Keratinocyte (primary cell): Measurements from ENCODE around the gene TNIP1. TPM values are rescaled to one million over a fixed set of nuclear protein-coding genes. Genes with fewer than 3 reads are reported as not detected.

Experiments used
- DNase-seq: peaks from one replicate; pipeline ENCODE4 v3.0.0-alpha.2; 2011; ENCODE audit warnings: low read depth, missing footprints, low spot score
- FAIRE-seq: peaks from 2 replicates; lab custom pipeline; 2011; peaks lifted over from hg19 to GRCh38; lab: Jason Lieb, UNC
- H2AFZ ChIP-seq: 2 replicates; pipeline ENCODE4 v1.6.0; 2012; ENCODE audit warnings: low read length, control low read depth, inconsistent platforms; ENCODE audit not compliant: control insufficient read depth
- H3K27ac ChIP-seq: 2 replicates; pipeline ENCODE4 v1.5.1; 2011; ENCODE audit warnings: low read length; ENCODE audit not compliant: control insufficient read depth, insufficient read depth
- H3K27me3 ChIP-seq: 3 replicates; pipeline ENCODE4 v1.6.0; 2011; ENCODE audit warnings: low read length; ENCODE audit not compliant: control insufficient read depth, insufficient read depth; ENCODE audit errors: extremely low read depth
- H3K36me3 ChIP-seq, 2 experiments: 2 replicates in 1 of 2; 3 replicates in 1 of 2; pipeline ENCODE4 v1.5.1; 2011; ENCODE audit warnings: low read length in 2 of 2, mild to moderate bottlenecking in 1 of 2; ENCODE audit not compliant: control insufficient read depth in 2 of 2, insufficient read depth in 2 of 2; ENCODE audit errors: extremely low read depth in 1 of 2
- H3K4me1 ChIP-seq: 3 replicates; pipeline ENCODE4 v1.5.1; 2011; ENCODE audit warnings: low read length; ENCODE audit not compliant: control insufficient read depth, insufficient read depth; ENCODE audit errors: extremely low read depth
- H3K4me2 ChIP-seq: 3 replicates; pipeline ENCODE4 v1.6.0; 2011; ENCODE audit warnings: low read depth, low read length; ENCODE audit not compliant: control insufficient read depth, insufficient read depth; ENCODE audit errors: extremely low read depth
- H3K4me3 ChIP-seq, 3 experiments: fragments of 200-600 bp in 1 of 3; sonication (generic) in 1 of 3; 2 replicates in 2 of 3; 3 replicates in 1 of 3; pipeline ENCODE4 v1.5.1; 2011 to 2016; ENCODE audit warnings: low read length in 3 of 3, mild to moderate bottlenecking in 3 of 3, control low read depth in 2 of 3, inconsistent platforms in 1 of 3, low read depth in 1 of 3, mixed read lengths in 1 of 3, mixed run types in 1 of 3, moderate library complexity in 1 of 3; ENCODE audit not compliant: control insufficient read depth in 2 of 3, insufficient read depth in 2 of 3; ENCODE audit errors: extremely low read depth in 1 of 3
- H3K79me2 ChIP-seq: 2 replicates; pipeline ENCODE4 v1.6.0; 2012; ENCODE audit warnings: low read length; ENCODE audit not compliant: control insufficient read depth, insufficient read depth
- H3K9ac ChIP-seq: 3 replicates; pipeline ENCODE4 v1.6.0; 2011; ENCODE audit warnings: low read length; ENCODE audit not compliant: control insufficient read depth, insufficient read depth; ENCODE audit errors: extremely low read depth
- H3K9me1 ChIP-seq: 3 replicates; pipeline ENCODE4 v1.6.0; 2011; ENCODE audit warnings: low read length; ENCODE audit not compliant: control insufficient read depth, insufficient read depth; ENCODE audit errors: extremely low read depth
- H3K9me3 ChIP-seq: 2 replicates; pipeline ENCODE4 v1.5.1; 2012; ENCODE audit warnings: low read depth, low read length; ENCODE audit not compliant: control insufficient read depth
- H4K20me1 ChIP-seq: 3 replicates; pipeline ENCODE4 v1.6.0; 2011; ENCODE audit warnings: low read length; ENCODE audit not compliant: control insufficient read depth, insufficient read depth; ENCODE audit errors: extremely low read depth
- EZH2 ChIP-seq: IDR thresholded peaks from one replicate; pipeline ENCODE4 v1.6.1; 2012; ENCODE audit warnings: inconsistent platforms, mild to moderate bottlenecking, low read length, moderate library complexity
- dilution Hi-C: fragments of 300-500 bp; cut with MboI; formaldehyde crosslinking; loops from one replicate; pipeline ENCODE4 v1.7.0; 2020; ENCODE audit warnings: low sequenced_read_pairs; ENCODE audit not compliant: extremely low pct_ligation_motif_present
- polyA plus RNA-seq, 5 experiments: library from polyadenylated mRNA; depleted of rRNA in 3 of 5; stranded (reverse) in 3 of 5; stranded (forward) in 1 of 5; unstranded in 1 of 5; fragments of >200 nt; gene quantifications; 1 replicate in 1 of 5; 2 replicates in 3 of 5; 3 replicates in 1 of 5; pipeline versions ENCODE4 v1.2.1 to v1.2.3, GENCODE V29; 2011 to 2012; ENCODE audit warnings: missing spikeins in 2 of 5, low read depth in 1 of 5, low replicate concordance in 1 of 5
- TF ChIP-seq, protein P1 (sequence below), 3 experiments: IDR thresholded peaks in 1 of 3; conservative IDR thresholded peaks in 1 of 3; optimal IDR thresholded peaks in 1 of 3; 2 replicates in 2 of 3; 3 replicates in 1 of 3; pipeline versions ENCODE3 to v1.5.1; 2011; ENCODE audit warnings: low read length in 3 of 3, mild to moderate bottlenecking in 3 of 3, moderate library complexity in 2 of 3, control low read depth in 1 of 3, inconsistent platforms in 1 of 3; ENCODE audit not compliant: insufficient read depth in 2 of 3; ENCODE audit errors: extremely low read depth in 1 of 3

Gene TNIP1
- polyA plus RNA-seq, 1 donor (not counting 4 experiments of a cell fraction or from before 2014, with no cell fraction given) = 47.9 TPM

GRCh38 chr5:151002681-151003502, 77.9 kb downstream of the TNIP1 start:
- Histone ChIP-seq H3K4me3 (no peak overlapping the region), H3K27ac (no peak overlapping the region), H3K36me3 (no peaks in the 10 kb centered on the region), H3K9me3 (no peaks in the 10 kb centered on the region), H3K27me3 (no peaks in the 10 kb centered on the region), H3K4me1 (no peaks in the 10 kb centered on the region), H3K9ac (no peak overlapping the region), H4K20me1 (no peaks in the 10 kb centered on the region), H3K4me2 (no peak overlapping the region), H2AFZ (no peak overlapping the region), H3K79me2 (no peaks in the 10 kb centered on the region), H3K9me1 (no peaks in the 10 kb centered on the region)
- no peak for FAIRE-seq
- TF ChIP-seq EZH2 = no peak
- TF ChIP-seq, protein P1, sequence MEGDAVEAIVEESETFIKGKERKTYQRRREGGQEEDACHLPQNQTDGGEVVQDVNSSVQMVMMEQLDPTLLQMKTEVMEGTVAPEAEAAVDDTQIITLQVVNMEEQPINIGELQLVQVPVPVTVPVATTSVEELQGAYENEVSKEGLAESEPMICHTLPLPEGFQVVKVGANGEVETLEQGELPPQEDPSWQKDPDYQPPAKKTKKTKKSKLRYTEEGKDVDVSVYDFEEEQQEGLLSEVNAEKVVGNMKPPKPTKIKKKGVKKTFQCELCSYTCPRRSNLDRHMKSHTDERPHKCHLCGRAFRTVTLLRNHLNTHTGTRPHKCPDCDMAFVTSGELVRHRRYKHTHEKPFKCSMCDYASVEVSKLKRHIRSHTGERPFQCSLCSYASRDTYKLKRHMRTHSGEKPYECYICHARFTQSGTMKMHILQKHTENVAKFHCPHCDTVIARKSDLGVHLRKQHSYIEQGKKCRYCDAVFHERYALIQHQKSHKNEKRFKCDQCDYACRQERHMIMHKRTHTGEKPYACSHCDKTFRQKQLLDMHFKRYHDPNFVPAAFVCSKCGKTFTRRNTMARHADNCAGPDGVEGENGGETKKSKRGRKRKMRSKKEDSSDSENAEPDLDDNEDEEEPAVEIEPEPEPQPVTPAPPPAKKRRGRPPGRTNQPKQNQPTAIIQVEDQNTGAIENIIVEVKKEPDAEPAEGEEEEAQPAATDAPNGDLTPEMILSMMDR (optimal IDR thresholded peaks at IDR 0.05 in 1 of 3, IDR thresholded peaks at IDR 0.05 in 1 of 3, conservative IDR thresholded peaks at IDR 0.05 in 1 of 3; ENCODE audit: extremely low read depth in 1 of 3, insufficient read depth in 2 of 3, low read length in 3 of 3) = no peak
- dilution Hi-C loops = no loop called here
- DNase-seq = no peak

DNA sequence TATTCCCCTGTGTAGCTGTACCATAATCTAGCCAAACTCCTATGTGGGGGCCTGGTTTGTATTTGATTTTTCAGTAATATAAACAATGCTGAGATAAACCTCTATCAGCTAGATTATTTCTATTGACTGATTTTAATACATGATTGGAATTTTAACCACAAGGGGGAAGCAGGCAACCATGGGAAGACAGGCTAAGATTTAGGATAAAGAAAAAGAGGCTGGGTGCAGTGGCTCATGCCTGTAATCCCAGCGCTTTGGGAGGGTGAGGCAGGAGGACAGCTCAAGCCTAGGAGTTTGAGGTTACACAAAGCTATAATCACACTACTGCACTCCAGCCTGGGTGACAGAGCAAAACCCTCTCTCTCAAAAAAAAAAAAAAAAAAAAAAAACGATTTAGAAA, 78.6 kb downstream of the TNIP1 start:
- DNase-seq (no peak), FAIRE-seq (no peak)
- dilution Hi-C loops = no loop called here

More for the DNA sequence above, 78.6 kb downstream of the TNIP1 start:
- Histone ChIP-seq H3K27me3 (no peaks in the 10 kb centered on the region), H3K9me3 (no peaks in the 10 kb centered on the region), H3K79me2 (no peaks in the 10 kb centered on the region), H3K4me2 (no peak overlapping the region), H3K9ac (no peak overlapping the region), H3K36me3 (no peaks in the 10 kb centered on the region), H3K27ac (no peak overlapping the region), H4K20me1 (no peaks in the 10 kb centered on the region), H3K4me3 (no peak overlapping the region), H3K9me1 (no peaks in the 10 kb centered on the region), H2AFZ (no peak overlapping the region), H3K4me1 (no peaks in the 10 kb centered on the region)
- no peak for TF ChIP-seq EZH2
- TF ChIP-seq, protein P1 (optimal IDR thresholded peaks at IDR 0.05 in 1 of 3, IDR thresholded peaks at IDR 0.05 in 1 of 3, conservative IDR thresholded peaks at IDR 0.05 in 1 of 3; ENCODE audit: extremely low read depth in 1 of 3, insufficient read depth in 2 of 3, low read length in 3 of 3) = peak; percentile 22 to 45 (median 39)
